ENCODE results near the gene CTNNA3.

Gene CTNNA3

DNA sequence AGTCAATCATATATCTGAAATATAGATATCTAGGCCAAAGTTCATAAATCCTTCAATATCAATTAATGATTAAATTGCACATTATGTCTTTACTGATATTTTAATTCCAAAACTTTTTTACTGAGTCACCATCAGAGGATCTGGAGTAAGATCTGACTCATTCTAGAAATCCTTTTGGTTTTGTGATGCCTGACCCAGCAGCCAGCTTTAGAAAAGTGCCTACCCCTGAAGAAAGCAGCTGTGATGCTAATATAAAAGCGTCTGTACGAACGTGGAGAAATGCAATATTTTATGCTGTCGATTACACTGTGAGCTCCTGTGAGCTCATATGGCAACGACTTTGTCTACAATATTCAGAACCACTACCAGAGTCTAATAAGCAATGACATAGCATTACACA lies 912.7 kb downstream of the CTNNA3 start:
- no peaks in the 10 kb centered on the region for H3K4me1 Mint-ChIP-seq
- DNase-seq: no peak
- no peak overlapping the region for H3K27ac Mint-ChIP-seq
- H3K9me3 Mint-ChIP-seq: peaks cover 0 to 2% of the 10 kb centered on the region in 2 donors
- no peaks in the 10 kb centered on the region for H3K27me3 Mint-ChIP-seq
- H3K36me3 Mint-ChIP-seq: no peaks in the 10 kb centered on the region
- no peak overlapping the region for H3K4me3 Mint-ChIP-seq
- ATAC-seq (replicated peaks): no peak

- Mint-ChIP-seq H3K4me3 (no peak overlapping the region), H3K9me3 (peaks cover 0 to 2% of the 10 kb centered on the region in 2 donors), H3K27ac (no peak overlapping the region), H3K4me1 (no peaks in the 10 kb centered on the region), H3K36me3 (no peaks in the 10 kb centered on the region), H3K27me3 (no peaks in the 10 kb centered on the region)
- ATAC-seq (replicated peaks) (no peak), DNase-seq (no peak)
Observed at GRCh38 chr10:66782776-66783175, 913.2 kb downstream of the CTNNA3 start.

- no peak for DNase-seq
- Mint-ChIP-seq H3K36me3 (no peaks in the 10 kb centered on the region), H3K9me3 (peaks cover 0 to 2% of the 10 kb centered on the region in 2 donors), H3K27ac (no peak overlapping the region), H3K4me3 (no peak overlapping the region), H3K27me3 (no peaks in the 10 kb centered on the region), H3K4me1 (no peaks in the 10 kb centered on the region)
- ATAC-seq (replicated peaks): no peak
Observed at GRCh38 chr10:66782144-66782543, 913.9 kb downstream of the CTNNA3 start.

GRCh38 chr10:66780796-66781195 lies 915.2 kb downstream of the CTNNA3 start:
- H3K36me3 Mint-ChIP-seq: no peaks in the 10 kb centered on the region
- no peaks in the 10 kb centered on the region for H3K27me3 Mint-ChIP-seq
- no peak for ATAC-seq (replicated peaks)
- H3K4me3 Mint-ChIP-seq: no peak overlapping the region
- no peak for DNase-seq
- H3K4me1 Mint-ChIP-seq: no peaks in the 10 kb centered on the region
- H3K27ac Mint-ChIP-seq: no peak overlapping the region
- H3K9me3 Mint-ChIP-seq: peaks cover 0 to 2% of the 10 kb centered on the region in 2 donors

DNA sequence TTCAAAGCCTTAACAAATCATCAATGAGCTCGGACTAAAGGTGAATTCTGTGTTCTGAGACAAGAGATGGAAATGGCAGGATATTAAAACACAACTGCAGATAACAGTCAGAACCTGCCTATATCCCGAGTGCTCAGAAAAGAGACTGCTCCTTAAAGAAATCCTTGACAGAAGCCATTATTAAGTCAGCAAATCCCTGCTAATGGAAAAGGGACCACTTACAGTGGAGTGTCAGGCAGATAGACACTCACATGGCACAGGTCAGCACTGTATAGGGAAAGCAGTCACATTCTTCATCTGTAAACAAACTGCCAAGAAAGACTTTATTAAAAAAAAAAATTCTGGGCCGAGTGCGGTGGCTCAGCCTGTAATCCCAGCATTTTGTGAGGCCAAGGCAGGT lies 917.6 kb downstream of the CTNNA3 start:
- Mint-ChIP-seq H3K27ac (no peak overlapping the region), H3K9me3 (no peaks in the 10 kb centered on the region), H3K27me3 (no peaks in the 10 kb centered on the region), H3K4me1 (no peaks in the 10 kb centered on the region), H3K36me3 (no peaks in the 10 kb centered on the region), H3K4me3 (no peak overlapping the region)
- DNase-seq (no peak), ATAC-seq (replicated peaks) (no peak)

DNA sequence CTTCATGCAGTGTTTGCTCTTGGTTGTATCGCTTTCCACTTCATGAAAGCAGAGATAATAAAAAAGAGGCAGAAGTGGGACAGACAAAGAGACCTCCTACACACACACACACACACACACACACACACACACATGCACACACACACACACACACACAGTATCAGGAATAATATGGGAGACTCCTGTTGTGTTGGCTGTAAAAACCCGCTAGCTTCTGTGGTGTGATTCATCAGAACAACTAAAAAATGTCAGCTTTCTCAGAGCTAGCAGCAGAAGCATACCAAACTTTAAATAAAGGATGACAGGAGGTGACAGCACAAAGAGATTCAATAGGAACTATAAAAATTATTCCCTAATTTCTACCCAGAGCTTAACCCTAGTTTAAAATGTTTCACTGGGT lies 918.3 kb downstream of the CTNNA3 start:
- Mint-ChIP-seq H3K36me3 (no peaks in the 10 kb centered on the region), H3K27ac (no peak overlapping the region), H3K27me3 (no peaks in the 10 kb centered on the region), H3K4me1 (no peaks in the 10 kb centered on the region), H3K9me3 (no peaks in the 10 kb centered on the region), H3K4me3 (no peak overlapping the region)
- ATAC-seq (replicated peaks) (no peak), DNase-seq (no peak)

DNA sequence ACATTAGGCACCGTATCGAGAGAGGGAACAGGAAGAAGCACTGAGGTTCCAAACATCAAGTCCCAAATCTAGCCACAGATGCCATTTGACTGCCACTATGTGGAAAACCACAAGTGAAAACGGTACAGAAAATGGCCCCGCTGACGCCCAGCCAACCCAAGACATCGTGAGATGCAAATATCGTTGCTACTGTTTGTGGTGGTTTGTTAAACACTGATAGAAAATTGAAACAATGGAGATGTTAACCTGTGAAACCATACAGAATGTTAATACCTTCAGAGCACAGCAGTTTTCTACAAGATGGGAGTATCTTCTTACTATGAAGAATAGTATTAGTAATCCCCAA lies 922.5 kb downstream of the CTNNA3 start:
- Mint-ChIP-seq H3K27me3 (no peaks in the 10 kb centered on the region), H3K36me3 (no peaks in the 10 kb centered on the region), H3K4me3 (no peak overlapping the region), H3K27ac (no peak overlapping the region), H3K9me3 (no peaks in the 10 kb centered on the region), H3K4me1 (no peaks in the 10 kb centered on the region)
- ATAC-seq (replicated peaks) (no peak), DNase-seq (no peak)

DNA sequence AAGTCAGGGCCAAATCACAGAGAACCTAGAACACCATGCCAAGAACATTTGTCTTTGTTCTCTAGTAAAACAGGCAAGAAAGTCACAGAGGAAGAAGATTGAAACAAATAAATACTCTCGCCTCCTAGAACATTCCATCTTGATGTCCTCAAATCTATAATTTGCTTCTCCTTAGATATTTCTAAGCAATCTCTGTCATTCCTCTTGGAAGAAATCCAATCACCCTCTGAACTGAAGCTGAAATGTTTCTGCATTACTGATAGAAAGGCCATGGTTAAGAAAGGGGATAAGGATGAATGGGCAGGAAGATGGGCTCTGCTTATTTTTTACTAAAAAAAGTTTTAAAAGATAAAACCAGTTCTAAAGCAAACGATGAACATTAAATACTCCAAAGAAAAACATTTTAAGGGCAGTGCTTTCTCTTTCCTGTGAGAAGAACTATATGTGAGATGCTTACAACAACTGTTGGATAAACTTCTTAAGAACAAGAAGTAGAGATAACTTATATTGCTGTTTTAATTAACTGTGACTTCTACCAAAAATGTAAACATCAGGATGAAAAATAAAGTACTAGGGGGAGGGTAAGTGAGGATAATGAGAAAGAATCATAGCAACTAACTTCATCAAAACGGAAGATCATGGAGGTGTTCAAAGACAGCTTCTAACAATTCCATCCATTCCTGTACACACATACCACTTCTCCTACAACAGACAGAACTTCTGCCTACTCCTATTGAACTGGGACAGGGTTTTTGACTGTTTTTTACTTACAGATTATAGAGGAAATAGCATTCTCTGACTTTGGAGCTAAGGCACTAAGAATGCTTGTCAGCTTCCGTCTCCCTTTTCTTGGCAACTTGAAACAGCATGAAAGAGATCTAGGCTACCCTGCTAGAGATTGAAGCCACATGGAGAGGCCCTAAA lies 923.2 kb downstream of the CTNNA3 start:
- no peaks in the 10 kb centered on the region for H3K4me1 Mint-ChIP-seq
- ATAC-seq (replicated peaks): no peak
- no peak for DNase-seq
- no peaks in the 10 kb centered on the region for H3K27me3 Mint-ChIP-seq
- no peaks in the 10 kb centered on the region for H3K36me3 Mint-ChIP-seq
- no peak overlapping the region for H3K4me3 Mint-ChIP-seq
- H3K9me3 Mint-ChIP-seq: no peaks in the 10 kb centered on the region
- H3K27ac Mint-ChIP-seq: no peak overlapping the region

GRCh38 chr10:66767707-66768106 lies 928.3 kb downstream of the CTNNA3 start:
- ATAC-seq (replicated peaks) (no peak), DNase-seq (no peak)
- H3K4me1 Mint-ChIP-seq: no peaks in the 10 kb centered on the region
- no peaks in the 10 kb centered on the region for H3K36me3 Mint-ChIP-seq
- no peaks in the 10 kb centered on the region for H3K9me3 Mint-ChIP-seq
- H3K27ac Mint-ChIP-seq: no peak overlapping the region
- H3K27me3 Mint-ChIP-seq: no peaks in the 10 kb centered on the region
- no peak overlapping the region for H3K4me3 Mint-ChIP-seq

GRCh38 chr10:66762218-66762729 lies 933.7 kb downstream of the CTNNA3 start:
- no peak overlapping the region for H3K27ac Mint-ChIP-seq

GRCh38 chr10:66760941-66761340 lies 935.1 kb downstream of the CTNNA3 start:
- Mint-ChIP-seq H3K27me3 (no peaks in the 10 kb centered on the region), H3K4me1 (no peaks in the 10 kb centered on the region), H3K4me3 (no peak overlapping the region), H3K9me3 (no peaks in the 10 kb centered on the region), H3K27ac (no peak overlapping the region), H3K36me3 (no peaks in the 10 kb centered on the region)
- ATAC-seq (replicated peaks) (no peak), DNase-seq (no peak)

More at GRCh38 chr10:66762218-66762729, 933.7 kb downstream of the CTNNA3 start:
- no peaks in the 10 kb centered on the region for H3K27me3 Mint-ChIP-seq
- no peaks in the 10 kb centered on the region for H3K9me3 Mint-ChIP-seq
- H3K4me3 Mint-ChIP-seq: no peak overlapping the region
- H3K4me1 Mint-ChIP-seq: no peaks in the 10 kb centered on the region
- ATAC-seq (replicated peaks) (no peak), DNase-seq (no peak)
- no peaks in the 10 kb centered on the region for H3K36me3 Mint-ChIP-seq

- Mint-ChIP-seq H3K4me1 (no peaks in the 10 kb centered on the region), H3K9me3 (no peaks in the 10 kb centered on the region), H3K4me3 (no peak overlapping the region), H3K27ac (no peak overlapping the region), H3K27me3 (no peaks in the 10 kb centered on the region), H3K36me3 (no peaks in the 10 kb centered on the region)
- DNase-seq (no peak), ATAC-seq (replicated peaks) (no peak)
Observed at GRCh38 chr10:66755474-66755873, 940.5 kb downstream of the CTNNA3 start.

DNA sequence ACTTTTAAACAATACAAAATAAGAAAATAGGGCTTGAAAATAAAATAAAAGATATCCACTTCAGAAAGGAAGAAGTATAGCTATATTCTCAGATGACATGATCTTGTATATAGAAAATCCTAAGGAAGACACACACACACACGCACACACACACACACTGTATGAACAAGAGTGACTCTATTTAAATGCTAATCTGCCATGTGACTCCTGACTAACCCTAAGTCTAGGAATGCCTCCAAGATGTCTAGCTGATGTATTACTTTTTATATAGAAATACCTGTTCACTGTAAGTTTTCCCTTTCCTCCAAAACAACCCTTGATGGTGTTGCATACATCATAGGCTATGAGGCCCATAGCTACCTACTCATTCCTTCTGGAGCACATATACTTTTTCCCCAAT lies 943.3 kb downstream of the CTNNA3 start:
- Mint-ChIP-seq H3K9me3 (peaks cover 4% of the 10 kb centered on the region in 2 donors), H3K27me3 (no peaks in the 10 kb centered on the region), H3K4me1 (no peaks in the 10 kb centered on the region), H3K36me3 (no peaks in the 10 kb centered on the region), H3K4me3 (no peak overlapping the region), H3K27ac (no peak overlapping the region)
- ATAC-seq (replicated peaks) (no peak), DNase-seq (no peak)

GRCh38 chr10:66748217-66748616 lies 947.8 kb downstream of the CTNNA3 start:
- DNase-seq: no peak
- Mint-ChIP-seq H3K4me3 (no peak overlapping the region), H3K36me3 (no peaks in the 10 kb centered on the region), H3K27ac (no peak overlapping the region), H3K9me3 (peaks cover 4 to 7% of the 10 kb centered on the region in 2 donors), H3K4me1 (no peaks in the 10 kb centered on the region), H3K27me3 (no peaks in the 10 kb centered on the region)
- ATAC-seq (replicated peaks): no peak

DNA sequence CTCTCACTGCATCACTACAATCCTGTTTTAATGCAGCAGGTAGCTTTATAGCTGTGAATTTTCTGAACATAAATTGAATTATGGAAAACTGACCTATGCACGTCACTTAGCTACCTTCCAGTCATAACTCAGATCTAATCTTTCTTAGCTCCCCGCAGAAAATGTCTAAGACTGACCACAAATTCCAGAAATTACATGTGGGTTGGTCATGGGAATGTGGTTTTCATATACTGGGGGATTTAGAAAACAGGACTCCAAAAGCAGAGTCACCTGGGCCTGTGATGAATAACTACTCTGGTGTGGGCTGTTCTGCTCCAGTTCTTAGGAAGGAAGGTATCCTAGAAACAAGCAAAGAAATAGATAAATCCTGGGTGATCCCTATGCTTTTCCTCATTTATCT lies 948.5 kb downstream of the CTNNA3 start:
- Mint-ChIP-seq H3K27me3 (no peaks in the 10 kb centered on the region), H3K27ac (no peak overlapping the region), H3K4me1 (no peaks in the 10 kb centered on the region), H3K9me3 (peaks cover 4 to 7% of the 10 kb centered on the region in 2 donors), H3K4me3 (no peak overlapping the region), H3K36me3 (no peaks in the 10 kb centered on the region)
- ATAC-seq (replicated peaks) (no peak), DNase-seq (no peak)

All from stimulated activated naive B cell treated with anti-CD40 and anti-IgM and Interleukin-4, amounts not matched to agents 10 μg/mL and 1 μg/mL and 100 μg/mL, for 72 hours (primary cell).